Fibroblast of skin of right quadriceps (primary cell): ENCODE results near the gene TESK2.

Experiments used
- DNase-seq: peaks from one replicate; pipeline ENCODE4 v3.0.0-alpha.2; 2013

TESK2 gene

DNA sequence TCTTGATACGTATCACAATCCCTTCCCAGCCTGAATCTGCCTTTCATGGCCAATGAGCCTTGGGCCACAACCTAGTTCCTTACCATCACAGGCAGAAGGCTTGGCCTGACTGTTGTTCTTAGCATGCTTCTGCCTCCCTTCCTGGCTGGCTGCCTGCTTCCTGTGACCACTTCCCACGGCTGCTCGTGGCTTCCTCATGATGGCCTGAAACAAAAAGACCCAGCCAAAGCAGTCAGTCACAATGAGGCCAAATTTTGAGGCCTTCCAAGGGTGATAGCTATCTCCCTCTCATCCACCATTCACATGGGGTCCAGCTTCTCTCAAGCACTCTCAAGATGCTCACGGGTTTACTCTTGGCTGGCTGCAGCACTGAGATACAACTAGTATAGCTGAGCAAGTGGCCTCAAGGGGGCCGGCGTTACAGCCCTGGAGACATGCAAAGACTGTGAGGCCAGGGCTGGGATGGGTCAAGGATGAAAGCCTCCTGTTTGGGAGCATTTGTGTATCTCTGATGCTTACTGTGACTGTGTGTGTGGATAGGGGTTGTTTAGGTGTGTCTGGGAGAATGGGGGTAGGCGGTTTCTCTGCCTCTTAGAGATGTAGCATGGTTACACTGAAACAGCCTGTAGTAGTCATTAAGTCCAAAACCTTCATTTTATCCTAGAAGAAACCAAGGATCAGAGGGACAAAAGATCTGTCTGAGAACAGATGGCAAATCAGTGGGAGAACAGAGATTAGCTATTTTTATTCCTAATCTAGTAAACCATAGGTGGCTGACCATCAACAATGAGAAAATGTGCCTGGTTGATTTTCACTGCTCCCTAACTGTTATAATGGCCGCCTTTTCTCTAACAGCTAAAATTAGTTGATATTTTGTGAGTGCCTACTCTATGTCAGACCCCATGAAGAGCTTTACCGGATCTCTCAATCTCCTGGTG, 156.4 kb downstream of the TESK2 start:
- DNase-seq = no peak

DNA sequence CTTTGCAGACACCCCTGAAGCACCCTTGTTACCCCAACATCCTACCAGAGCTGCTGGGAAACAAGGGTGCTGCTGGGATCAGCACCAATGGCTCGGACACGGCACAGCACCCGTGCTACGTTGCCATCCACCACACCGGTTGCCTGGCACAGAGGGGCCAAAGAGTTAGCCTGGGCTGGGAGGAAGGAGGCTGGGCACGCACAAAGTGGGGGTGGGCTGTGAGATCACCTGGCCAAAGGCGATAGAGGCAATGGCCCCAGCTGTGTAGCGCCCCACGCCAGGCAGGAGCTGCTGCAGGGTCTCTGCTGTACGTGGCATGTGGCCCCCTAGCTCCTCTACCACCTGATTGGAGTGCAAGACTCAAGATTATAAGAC, 158.6 kb downstream of the TESK2 start:
- DNase-seq = no peak

GRCh38 chr1:45331436-45332345, 159.3 kb downstream of the TESK2 start:
- DNase-seq = no peak

GRCh38 chr1:45329445-45329844, 161.5 kb downstream of the TESK2 start:
- no peak for DNase-seq

- no peak for DNase-seq
These were observed 162.3 kb downstream of the TESK2 start for GRCh38 chr1:45328680-45329079.

DNA sequence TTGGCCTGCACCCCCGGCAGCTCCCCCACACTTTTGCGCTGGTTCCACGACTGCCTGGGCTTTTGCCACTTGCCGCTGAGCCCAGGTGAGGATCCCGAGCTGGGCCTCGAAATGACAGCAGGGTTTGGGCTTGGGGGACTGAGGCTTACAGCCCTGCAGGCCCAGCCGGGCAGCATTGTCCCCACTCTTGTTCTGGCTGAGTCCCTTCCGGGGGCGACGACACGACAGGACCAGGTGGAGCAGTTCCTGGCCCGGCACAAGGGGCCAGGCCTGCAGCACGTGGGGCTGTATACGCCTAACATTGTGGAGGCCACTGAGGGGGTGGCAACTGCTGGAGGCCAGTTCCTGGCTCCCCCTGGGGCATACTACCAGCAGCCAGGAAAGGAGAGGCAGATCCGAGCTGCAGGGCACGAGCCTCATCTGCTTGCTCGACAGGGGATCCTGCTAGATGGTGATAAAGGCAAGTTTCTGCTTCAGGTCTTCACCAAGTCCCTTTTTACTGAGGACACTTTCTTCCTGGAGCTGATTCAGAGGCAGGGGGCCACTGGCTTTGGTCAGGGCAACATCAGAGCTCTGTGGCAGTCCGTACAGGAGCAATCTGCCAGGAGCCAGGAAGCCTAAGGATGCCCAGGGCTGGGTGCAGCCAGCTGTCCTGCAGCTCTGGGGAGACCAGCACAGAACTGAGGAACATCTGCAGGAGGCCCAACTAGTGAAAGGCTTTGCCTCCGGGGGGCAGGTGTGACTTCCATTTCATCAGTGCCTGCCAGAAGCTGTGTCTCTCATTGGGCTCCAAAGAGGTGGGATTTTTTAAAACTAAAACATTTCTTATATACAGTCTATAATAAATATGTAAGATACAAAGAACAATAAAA, 163.1 kb downstream of the TESK2 start:
- DNase-seq = no peak

DNA sequence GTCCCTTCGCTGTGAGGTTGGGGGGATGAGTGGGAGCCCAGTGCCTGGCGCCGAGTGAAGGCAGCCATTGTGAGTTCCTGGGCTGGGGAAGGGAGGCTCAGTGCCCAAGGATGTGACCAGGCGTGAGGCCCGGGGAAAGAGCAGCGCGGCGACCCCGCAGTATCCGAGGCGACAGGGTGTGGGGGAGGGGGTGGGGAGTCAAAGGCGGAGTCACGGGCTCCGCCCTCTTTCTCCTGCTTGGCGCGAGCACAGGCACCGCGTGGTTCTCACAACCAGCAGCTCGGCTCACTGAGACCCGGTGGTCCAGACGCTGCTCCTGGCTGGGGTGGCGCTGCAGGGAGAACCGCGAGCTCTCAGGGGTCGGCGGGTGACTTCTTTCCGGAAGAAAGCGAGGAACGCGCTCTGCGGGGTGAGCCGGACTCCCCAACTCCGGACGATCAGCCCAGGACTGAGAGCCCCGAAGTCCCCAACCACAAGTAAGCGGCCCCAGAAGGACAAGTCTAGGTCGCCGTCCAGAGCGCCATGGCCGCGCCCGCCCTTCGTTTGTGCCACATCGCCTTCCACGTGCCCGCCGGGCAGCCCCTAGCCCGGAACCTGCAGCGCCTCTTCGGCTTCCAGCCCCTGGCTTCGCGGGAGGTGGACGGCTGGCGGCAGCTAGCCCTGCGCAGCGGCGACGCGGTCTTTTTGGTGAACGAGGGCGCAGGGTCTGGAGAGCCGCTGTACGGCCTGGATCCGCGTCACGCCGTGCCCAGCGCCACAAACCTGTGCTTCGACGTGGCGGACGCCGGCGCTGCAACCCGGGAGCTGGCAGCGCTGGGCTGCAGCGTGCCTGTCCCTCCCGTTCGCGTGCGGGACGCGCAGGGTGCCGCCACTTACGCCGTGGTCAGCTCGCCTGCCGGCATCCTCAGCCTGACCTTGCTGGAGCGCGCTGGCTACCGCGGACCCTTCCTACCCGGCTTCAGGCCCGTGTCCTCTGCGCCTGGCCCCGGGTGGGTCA, 164.0 kb downstream of the TESK2 start, which contains the start of gene HPDL:
TSS of gene HPDL (plus strand) at position 269 of the 997 bp plus-strand sequence. CDS start at position 523, 254 bp downstream.
- peak; percentile 60 for DNase-seq

- DNase-seq = peak; percentile 31
These were observed 165.0 kb downstream of the TESK2 start for GRCh38 chr1:45325851-45326506.

DNA sequence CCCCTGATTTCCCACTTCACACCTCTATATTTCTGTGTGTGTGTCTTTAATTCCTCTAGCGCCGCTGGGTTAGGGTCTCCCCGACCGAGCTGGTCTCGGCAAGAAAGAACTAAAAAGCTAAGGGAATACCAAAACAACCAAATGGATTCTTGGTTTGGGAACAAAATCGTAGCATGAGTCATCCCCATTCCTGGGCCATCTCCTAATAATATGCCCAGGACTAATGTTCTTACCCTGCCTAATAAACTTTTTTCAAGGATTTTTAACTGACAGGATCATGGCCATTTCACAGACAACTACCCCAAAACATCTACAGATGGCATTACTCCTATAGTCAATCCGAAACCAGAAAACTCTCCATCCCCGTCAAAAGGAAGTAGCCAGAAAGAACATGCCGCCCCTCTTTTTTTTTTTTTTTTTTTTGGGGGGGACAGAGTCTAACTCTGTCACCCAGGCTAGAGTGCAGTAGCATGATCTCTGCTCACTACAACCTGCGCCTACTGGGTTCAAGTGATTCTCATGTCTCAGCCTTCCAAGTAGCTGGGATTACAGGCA, 168.4 kb downstream of the TESK2 start:
- DNase-seq = no peak

DNA sequence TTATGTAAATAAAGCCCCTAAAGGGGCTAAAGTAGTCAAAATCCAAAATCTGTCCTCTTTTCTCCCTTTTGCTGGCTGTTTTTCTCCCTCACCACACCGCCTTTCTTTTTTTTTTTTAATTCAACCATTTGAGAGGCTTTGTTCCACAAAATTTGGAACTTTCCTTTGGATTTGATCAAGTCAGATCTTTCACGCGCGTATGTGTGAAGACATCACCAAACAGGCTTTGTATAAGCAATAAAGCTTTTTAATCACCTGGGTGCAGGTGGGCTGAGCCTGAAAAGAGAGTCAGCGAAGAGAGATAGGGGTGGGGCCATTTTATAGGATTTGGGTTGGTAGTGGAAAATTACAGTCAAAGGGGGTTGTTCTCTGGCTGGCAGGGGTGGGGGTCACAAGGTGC, 169.5 kb downstream of the TESK2 start:
- no peak for DNase-seq

DNA sequence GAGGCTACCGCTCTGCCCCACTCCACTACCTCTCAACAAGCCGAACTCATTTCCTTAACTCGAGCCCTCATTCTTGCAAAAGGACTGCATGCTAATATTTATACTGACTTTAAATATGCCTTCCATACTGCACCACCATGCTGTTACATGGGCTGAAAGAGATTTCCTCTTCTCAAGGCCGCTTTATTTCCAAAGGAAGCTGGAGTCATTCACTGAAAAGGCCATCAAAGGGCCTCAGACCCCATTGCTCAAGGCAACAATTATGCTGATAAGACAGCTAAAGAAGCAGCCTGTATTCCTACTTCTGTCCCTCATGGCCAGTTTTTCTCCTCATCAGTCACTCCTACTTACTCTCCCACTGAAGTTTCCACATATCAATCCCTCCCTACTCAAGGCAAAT, 171.2 kb downstream of the TESK2 start:
- DNase-seq = no peak

GRCh38 chr1:45317166-45317565, 173.8 kb downstream of the TESK2 start:
- no peak for DNase-seq

GRCh38 chr1:45314266-45314665, 176.7 kb downstream of the TESK2 start:
- DNase-seq = no peak

DNA sequence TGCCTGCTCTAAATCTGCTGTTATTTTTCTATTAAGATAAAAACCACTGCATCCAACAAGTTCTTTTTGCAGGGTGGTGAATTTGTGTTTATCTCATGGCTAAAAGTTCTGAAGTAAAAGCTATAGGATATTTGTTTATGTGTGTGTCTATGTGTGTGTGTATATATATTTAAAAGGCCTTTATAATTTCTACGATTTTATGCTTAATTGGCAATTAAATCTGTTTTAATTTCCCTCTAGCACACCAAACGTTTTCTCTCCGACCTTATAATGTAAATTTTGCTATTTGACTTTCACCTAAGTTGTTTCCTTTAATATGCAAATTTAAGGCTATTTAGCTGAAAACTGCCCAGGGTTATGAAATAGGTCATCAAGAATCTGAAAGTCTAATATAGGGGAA, 184.1 kb downstream of the TESK2 start:
- no peak for DNase-seq

- peak; percentile 49 for DNase-seq
These were observed 184.6 kb downstream of the TESK2 start for GRCh38 chr1:45306319-45306718.

- no peak for DNase-seq
These were observed 185.7 kb downstream of the TESK2 start for GRCh38 chr1:45305231-45305630.

- peak; percentile 21 for DNase-seq
These were observed 186.5 kb downstream of the TESK2 start for GRCh38 chr1:45304311-45305081.

DNA sequence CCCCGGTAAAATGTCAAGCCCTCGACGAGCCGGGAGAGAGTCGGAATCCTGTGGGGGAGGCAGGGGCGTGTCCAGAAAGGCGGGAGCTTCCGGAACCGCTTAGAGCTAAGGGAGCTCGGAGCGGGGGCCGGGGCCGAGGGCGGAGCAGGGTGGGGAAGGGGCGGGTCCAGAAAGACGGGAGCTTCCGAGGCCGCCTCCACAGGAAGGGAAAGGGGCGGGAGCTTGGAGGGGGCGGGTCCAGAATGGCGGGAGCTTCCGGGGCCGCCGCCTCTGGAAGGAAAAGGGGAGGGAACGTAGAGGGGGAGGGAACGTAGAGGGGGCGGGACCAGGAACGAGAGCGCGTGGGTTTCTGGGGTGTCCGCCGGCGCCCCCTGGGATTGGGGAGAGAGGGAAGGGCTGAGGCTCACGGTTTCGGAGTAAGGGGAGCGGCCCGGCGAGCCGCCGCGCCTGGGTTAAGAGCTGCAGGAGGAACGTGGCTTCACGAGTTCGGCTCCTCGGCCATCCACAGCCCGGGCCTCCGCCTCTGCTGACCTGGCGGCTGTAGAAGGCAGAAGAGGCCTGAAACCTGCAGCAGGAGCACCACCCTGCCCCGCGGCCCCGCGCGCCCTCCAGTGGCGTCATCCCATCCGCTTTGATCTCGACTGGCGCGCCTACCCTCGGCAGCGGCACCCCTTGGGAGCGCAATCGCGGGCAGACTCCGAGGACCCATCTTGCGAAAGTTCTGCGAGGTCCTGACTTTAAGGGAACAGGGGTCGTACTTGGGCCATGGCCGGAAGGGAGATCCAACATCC, 187.2 kb downstream of the TESK2 start:
- DNase-seq = peak; percentile 98
